A549 (cell line): ENCODE measurements around the gene CARMIL1. TPM values are rescaled to one million over a fixed set of nuclear protein-coding genes. Genes with fewer than 3 reads are reported as not detected.
A peak's percentile ranks its signal among the peaks of the same experiment; 100 is the strongest.

Source experiments
- ATAC-seq, 2 experiments: fragments of 200-7000 bp in 1 of 2; fragments of >200 bp in 1 of 2; cut with Nextera tagmentation in 1 of 2; cut with Tn5 transposase in 1 of 2; 3 replicates each; pipeline versions ENCODE4 v1.8.0 to v1.9.1; 2018 to 2020; ENCODE audit warnings: mild to moderate bottlenecking in 1 of 2, moderate library complexity in 1 of 2
- CTCF ChIA-PET: fragments of 300-600 bp; sonication (Branson Sonifier 250); formaldehyde crosslinking; extraction: SDS; loops from one replicate; lab custom pipeline; 2021; ENCODE audit warnings: antibody characterized with exemption, inconsistent platforms; lab: Yijun Ruan, JAX
- POLR2A ChIA-PET: fragments of 350-600 bp; formaldehyde crosslinking; extraction: SDS; loops from one replicate; lab custom pipeline; 2021; ENCODE audit warnings: antibody characterized with exemption, inconsistent platforms; lab: Yijun Ruan, JAX
- DNase-seq, 2 experiments: peaks; one replicate each; pipeline versions ENCODE4 v3.0.0 to v3.0.0-alpha.2; 2011 to 2016; ENCODE audit warnings: low read depth in 1 of 2, low spot score in 1 of 2
- FAIRE-seq: peaks from 2 replicates; lab custom pipeline; 2011; peaks lifted over from hg19 to GRCh38; lab: Jason Lieb, UNC
- H3K27ac ChIP-seq, 2 experiments: fragments of >200 bp; sonication (Bioruptor Twin); formaldehyde crosslinking; 3 replicates each; pipeline ENCODE4 v1.5.1; 2016 to 2017
- H3K4me1 ChIP-seq: fragments of >200 bp; sonication (Bioruptor Twin); formaldehyde crosslinking; 3 replicates; pipeline ENCODE4 v1.6.1; 2016
- H3K4me2 ChIP-seq: fragments of >200 bp; sonication (Bioruptor Twin); formaldehyde crosslinking; 3 replicates; pipeline ENCODE4 v1.6.1; 2016
- H3K4me3 ChIP-seq: fragments of >200 bp; sonication (Bioruptor Twin); formaldehyde crosslinking; 3 replicates; pipeline ENCODE4 v1.5.1; 2016
- H3K9me3 ChIP-seq: fragments of >200 bp; sonication (Bioruptor Twin); formaldehyde crosslinking; 3 replicates; pipeline ENCODE4 v1.6.1; 2016
- CBX2 ChIP-seq: fragments of 200-600 bp; sonication (generic); IDR thresholded peaks from 2 replicates; pipeline ENCODE4 v1.6.1; 2016; ENCODE audit warnings: low read depth, mild to moderate bottlenecking, borderline replicate concordance
- CHD2 ChIP-seq: fragments of 150-350 bp; IDR thresholded peaks from 2 replicates; pipeline ENCODE4 v1.6.1; 2014; ENCODE audit warnings: low read length; ENCODE audit not compliant: partially characterized antibody
- HOXB13 ChIP-seq: fragments of 250-450 bp; sonication (Bioruptor Pico); IDR thresholded peaks from 2 replicates; pipeline ENCODE4 v1.5.0; 2020; ENCODE audit warnings: low read depth, mild to moderate bottlenecking, moderate library complexity
- JUN ChIP-seq, 2 experiments: fragments of >200 bp; sonication (Bioruptor Twin); formaldehyde crosslinking; IDR thresholded peaks; 2 replicates in 1 of 2; 3 replicates in 1 of 2; pipeline ENCODE4 v1.6.1; 2016 to 2017
- MAZ ChIP-seq: fragments of 150-350 bp; IDR thresholded peaks from 2 replicates; pipeline ENCODE4 v1.6.1; 2014; ENCODE audit warnings: antibody characterized with exemption, low read depth, low read length, borderline replicate concordance
- PHF8 ChIP-seq: fragments of 200-600 bp; sonication (generic); IDR thresholded peaks from 2 replicates; pipeline ENCODE4 v1.6.1; 2016; ENCODE audit warnings: low read depth, mild to moderate bottlenecking, antibody characterized with exemption, moderate library complexity, borderline replicate concordance
- POLR2A ChIP-seq: IDR thresholded peaks from 2 replicates; pipeline ENCODE4 v1.6.1; 2012; ENCODE audit warnings: mild to moderate bottlenecking, low read length
- RAD21 ChIP-seq, 2 experiments: fragments of >200 bp in 1 of 2; sonication (Bioruptor Twin) in 1 of 2; formaldehyde crosslinking in 1 of 2; IDR thresholded peaks in 1 of 2; conservative IDR thresholded peaks in 1 of 2; 2 replicates in 1 of 2; 3 replicates in 1 of 2; pipeline ENCODE4 v1.6.1; 2012 to 2018; ENCODE audit warnings: inconsistent platforms in 1 of 2
- RARB ChIP-seq: fragments of 250-450 bp; sonication (Bioruptor Pico); IDR thresholded peaks from 2 replicates; pipeline ENCODE4 v1.8.0; 2021; ENCODE audit warnings: mild to moderate bottlenecking, moderate library complexity
- SMC3 ChIP-seq: fragments of >200 bp; sonication (Bioruptor Twin); formaldehyde crosslinking; IDR thresholded peaks from 3 replicates; pipeline ENCODE4 v1.6.1; 2018; ENCODE audit warnings: inconsistent platforms
- TFCP2L1 ChIP-seq: fragments of 250-450 bp; sonication (Bioruptor Pico); IDR thresholded peaks from 2 replicates; pipeline ENCODE4 v1.5.0; 2021; ENCODE audit warnings: mild to moderate bottlenecking
- WGBS: methylation state at CpG from one replicate; pipeline ENCODE4 v1.1.6; 2017; ENCODE audit errors: missing lambda C conversion rate; 5-methylcytosine and 5-hydroxymethylcytosine counted together
- polyA minus RNA-seq: library from RNA; depleted of rRNA, polyadenylated mRNA; stranded (reverse); fragments of >200 nt; gene quantifications from 2 replicates; pipeline ENCODE4 v1.2.3, GENCODE V29; 2011; rRNA and poly(A)+ RNA removed
- polyA plus RNA-seq, 4 experiments: library from polyadenylated mRNA; depleted of rRNA in 3 of 4; stranded (reverse); fragments of >200 nt; fragmentation: RNase III in 1 of 4; extraction: RNeasy Plus Mini Kit Qiagen cat#74134 plus additional on column Dnase treatment in 1 of 4; gene quantifications; 2 replicates in 3 of 4; 3 replicates in 1 of 4; pipeline ENCODE4 v1.2.3, GENCODE V29; 2011 to 2017
- TF ChIP-seq, protein P1 (sequence below): fragments of 150-350 bp; IDR thresholded peaks from 2 replicates; pipeline ENCODE4 v1.6.1; 2014; ENCODE audit warnings: low read depth, mild to moderate bottlenecking, low read length
- TF ChIP-seq, protein P2 (sequence below): fragments of 200-600 bp; sonication (generic); IDR thresholded peaks from 2 replicates; pipeline ENCODE4 v1.6.1; 2016; ENCODE audit warnings: antibody characterized with exemption, mild to moderate bottlenecking, moderate library complexity
- TF ChIP-seq, protein P3 (sequence below): fragments of >200 bp; sonication (Bioruptor Twin); formaldehyde crosslinking; IDR thresholded peaks from 3 replicates; pipeline ENCODE4 v1.5.1; 2016
- TF ChIP-seq, protein P4 (sequence below): fragments of >200 bp; sonication (Bioruptor Twin); formaldehyde crosslinking; IDR thresholded peaks from 3 replicates; pipeline ENCODE4 v1.6.1; 2016

The CARMIL1 gene
- 11.8 and 16.1 TPM in 2 replicates for polyA plus RNA-seq (2011; rRNA removed)
- 3.1 and 3.2 TPM in 2 replicates for polyA plus RNA-seq (2012; cell fraction: cytosol; rRNA removed)
- 1.8 and 3.5 TPM in 2 replicates for polyA plus RNA-seq (2012; cell fraction: nucleus; rRNA removed)
- 9.0 to 11.5 TPM (median 10.8 TPM) in 3 replicates for polyA plus RNA-seq (2017; fragmentation: RNase III; extraction: RNeasy Plus Mini Kit Qiagen cat#74134 plus additional on column Dnase treatment)
- 12.3 and 14.6 TPM in 2 replicates for polyA minus RNA-seq

DNA sequence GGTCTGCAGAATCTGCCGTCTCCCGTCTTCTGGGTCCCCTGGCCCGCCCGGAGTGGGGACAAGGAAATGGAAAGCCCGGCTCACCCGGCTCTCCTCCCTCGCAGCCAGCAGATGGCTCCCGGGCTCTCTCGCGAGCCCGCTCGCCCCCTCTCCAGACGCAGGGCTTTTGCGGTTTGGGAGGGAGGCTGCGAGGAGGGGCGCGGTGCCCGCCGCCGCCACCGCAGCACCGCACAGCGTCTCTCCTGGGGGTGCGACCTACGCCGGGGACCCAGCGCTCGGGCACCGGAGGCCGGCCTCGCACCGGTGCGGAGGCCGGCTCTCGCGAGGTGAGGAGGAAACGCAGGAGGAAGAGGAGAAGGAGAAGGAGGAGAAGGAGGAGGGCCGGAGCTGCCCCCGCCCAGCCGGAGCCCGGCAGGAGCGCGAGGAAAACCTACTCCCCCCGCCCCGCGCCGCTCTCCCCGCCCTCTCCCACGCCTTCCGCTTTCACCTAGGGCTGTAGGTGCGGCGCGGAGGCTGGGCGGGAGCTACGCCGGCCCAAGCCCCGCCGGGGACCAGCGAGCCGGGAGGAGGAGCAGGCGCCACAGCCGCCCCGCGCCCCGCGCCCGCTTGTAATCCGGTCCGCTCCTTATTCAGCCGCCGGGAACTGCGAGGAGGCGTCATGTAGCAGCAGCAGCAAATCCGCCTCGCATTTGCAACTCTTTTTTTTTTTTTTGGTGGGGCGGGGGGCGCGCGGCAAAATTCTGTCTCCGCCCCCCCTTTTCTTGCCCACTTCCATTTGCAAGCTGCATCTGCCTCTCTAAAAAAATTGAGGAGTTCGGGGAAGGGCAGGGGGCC lies at the start of gene CARMIL1:
Gene CARMIL1, plus strand, starts transcription at position 461 of the 834 bp plus-strand sequence. CDS start 422 bp downstream, outside the sequence.
- Histone ChIP-seq H3K4me3 (peak within 1 kb of the TSS; percentile 99), H3K27ac (peak within 1 kb of the TSS; percentile 95 to 96), H3K4me2 (peak within 1 kb of the TSS; percentile 87), H3K9me3 (no peaks in the 10 kb centered on the region), H3K4me1 (peaks cover 28% of the 10 kb centered on the region)
- POLR2A ChIA-PET: interaction anchor here (0.7 to 2.1 kb wide), 9 partner anchors 14 to 682 kb away, joined by 3 to 9 read pairs (median 4); no protein-coding TSS in a partner anchor
- ATAC-seq (peak; percentile 91 to 93), FAIRE-seq (no peak), DNase-seq (peak; percentile 79)
- WGBS: 0% methylated on average over 24 of the region's 81 CpGs
- TF ChIP-seq JUN (IDR thresholded peaks at IDR 0.05) (0 out of 5 replicates have a peak, but pooled peaks of 1 of the 2 experiments have one; percentile 17), CBX2 (no peak), MAZ (no peak), HOXB13 (no peak), CHD2 (peak; percentile 84), POLR2A (peak; percentile 33), SMC3 (peak; percentile 93), PHF8 (peak; percentile 13; the same call in 1 of the 2 replicates), RARB (no peak), RAD21 (conservative IDR thresholded peaks at IDR 0.05 in 1 of 2, IDR thresholded peaks at IDR 0.05 in 1 of 2) (peak; percentile 64 to 84), TFCP2L1 (CRISPR knock-in tag) (no peak)
- TF ChIP-seq, protein P1, sequence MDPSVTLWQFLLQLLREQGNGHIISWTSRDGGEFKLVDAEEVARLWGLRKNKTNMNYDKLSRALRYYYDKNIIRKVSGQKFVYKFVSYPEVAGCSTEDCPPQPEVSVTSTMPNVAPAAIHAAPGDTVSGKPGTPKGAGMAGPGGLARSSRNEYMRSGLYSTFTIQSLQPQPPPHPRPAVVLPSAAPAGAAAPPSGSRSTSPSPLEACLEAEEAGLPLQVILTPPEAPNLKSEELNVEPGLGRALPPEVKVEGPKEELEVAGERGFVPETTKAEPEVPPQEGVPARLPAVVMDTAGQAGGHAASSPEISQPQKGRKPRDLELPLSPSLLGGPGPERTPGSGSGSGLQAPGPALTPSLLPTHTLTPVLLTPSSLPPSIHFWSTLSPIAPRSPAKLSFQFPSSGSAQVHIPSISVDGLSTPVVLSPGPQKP: no peak
- TF ChIP-seq, protein P2, sequence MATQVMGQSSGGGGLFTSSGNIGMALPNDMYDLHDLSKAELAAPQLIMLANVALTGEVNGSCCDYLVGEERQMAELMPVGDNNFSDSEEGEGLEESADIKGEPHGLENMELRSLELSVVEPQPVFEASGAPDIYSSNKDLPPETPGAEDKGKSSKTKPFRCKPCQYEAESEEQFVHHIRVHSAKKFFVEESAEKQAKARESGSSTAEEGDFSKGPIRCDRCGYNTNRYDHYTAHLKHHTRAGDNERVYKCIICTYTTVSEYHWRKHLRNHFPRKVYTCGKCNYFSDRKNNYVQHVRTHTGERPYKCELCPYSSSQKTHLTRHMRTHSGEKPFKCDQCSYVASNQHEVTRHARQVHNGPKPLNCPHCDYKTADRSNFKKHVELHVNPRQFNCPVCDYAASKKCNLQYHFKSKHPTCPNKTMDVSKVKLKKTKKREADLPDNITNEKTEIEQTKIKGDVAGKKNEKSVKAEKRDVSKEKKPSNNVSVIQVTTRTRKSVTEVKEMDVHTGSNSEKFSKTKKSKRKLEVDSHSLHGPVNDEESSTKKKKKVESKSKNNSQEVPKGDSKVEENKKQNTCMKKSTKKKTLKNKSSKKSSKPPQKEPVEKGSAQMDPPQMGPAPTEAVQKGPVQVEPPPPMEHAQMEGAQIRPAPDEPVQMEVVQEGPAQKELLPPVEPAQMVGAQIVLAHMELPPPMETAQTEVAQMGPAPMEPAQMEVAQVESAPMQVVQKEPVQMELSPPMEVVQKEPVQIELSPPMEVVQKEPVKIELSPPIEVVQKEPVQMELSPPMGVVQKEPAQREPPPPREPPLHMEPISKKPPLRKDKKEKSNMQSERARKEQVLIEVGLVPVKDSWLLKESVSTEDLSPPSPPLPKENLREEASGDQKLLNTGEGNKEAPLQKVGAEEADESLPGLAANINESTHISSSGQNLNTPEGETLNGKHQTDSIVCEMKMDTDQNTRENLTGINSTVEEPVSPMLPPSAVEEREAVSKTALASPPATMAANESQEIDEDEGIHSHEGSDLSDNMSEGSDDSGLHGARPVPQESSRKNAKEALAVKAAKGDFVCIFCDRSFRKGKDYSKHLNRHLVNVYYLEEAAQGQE: peak; percentile 89
- TF ChIP-seq, protein P3, sequence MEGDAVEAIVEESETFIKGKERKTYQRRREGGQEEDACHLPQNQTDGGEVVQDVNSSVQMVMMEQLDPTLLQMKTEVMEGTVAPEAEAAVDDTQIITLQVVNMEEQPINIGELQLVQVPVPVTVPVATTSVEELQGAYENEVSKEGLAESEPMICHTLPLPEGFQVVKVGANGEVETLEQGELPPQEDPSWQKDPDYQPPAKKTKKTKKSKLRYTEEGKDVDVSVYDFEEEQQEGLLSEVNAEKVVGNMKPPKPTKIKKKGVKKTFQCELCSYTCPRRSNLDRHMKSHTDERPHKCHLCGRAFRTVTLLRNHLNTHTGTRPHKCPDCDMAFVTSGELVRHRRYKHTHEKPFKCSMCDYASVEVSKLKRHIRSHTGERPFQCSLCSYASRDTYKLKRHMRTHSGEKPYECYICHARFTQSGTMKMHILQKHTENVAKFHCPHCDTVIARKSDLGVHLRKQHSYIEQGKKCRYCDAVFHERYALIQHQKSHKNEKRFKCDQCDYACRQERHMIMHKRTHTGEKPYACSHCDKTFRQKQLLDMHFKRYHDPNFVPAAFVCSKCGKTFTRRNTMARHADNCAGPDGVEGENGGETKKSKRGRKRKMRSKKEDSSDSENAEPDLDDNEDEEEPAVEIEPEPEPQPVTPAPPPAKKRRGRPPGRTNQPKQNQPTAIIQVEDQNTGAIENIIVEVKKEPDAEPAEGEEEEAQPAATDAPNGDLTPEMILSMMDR: peak; percentile 76
- TF ChIP-seq, protein P4, sequence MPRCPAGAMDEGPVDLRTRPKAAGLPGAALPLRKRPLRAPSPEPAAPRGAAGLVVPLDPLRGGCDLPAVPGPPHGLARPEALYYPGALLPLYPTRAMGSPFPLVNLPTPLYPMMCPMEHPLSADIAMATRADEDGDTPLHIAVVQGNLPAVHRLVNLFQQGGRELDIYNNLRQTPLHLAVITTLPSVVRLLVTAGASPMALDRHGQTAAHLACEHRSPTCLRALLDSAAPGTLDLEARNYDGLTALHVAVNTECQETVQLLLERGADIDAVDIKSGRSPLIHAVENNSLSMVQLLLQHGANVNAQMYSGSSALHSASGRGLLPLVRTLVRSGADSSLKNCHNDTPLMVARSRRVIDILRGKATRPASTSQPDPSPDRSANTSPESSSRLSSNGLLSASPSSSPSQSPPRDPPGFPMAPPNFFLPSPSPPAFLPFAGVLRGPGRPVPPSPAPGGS: 0 out of 3 replicates have a peak, but pooled peaks have one; percentile 30
- TF ChIP-seq, all 56 proteins: peak for 9
- CTCF ChIA-PET: interaction anchor here (0.6 to 3.8 kb wide), 49 partner anchors 9 to 717 kb away, joined by 3 to 36 read pairs (median 4); no protein-coding TSS in a partner anchor
